Stimulated activated CD8-positive, alpha-beta memory T cell treated with anti-CD3 and anti-CD28 coated beads, Interleukin-12 subunit alpha, Interleukin-12 subunit beta, amount 100 ng/mL, for 24 hours (primary cell): ENCODE data around the gene TBC1D16.
"Not testable (repeated sequence)": the region's sequence is repeated elsewhere in the genome, so short reads cannot be mapped to it uniquely, and the experiment has no call there.

Experiments used
- DNase-seq: peaks from one replicate; pipeline ENCODE4 v3.0.0-alpha.2; 2020; ENCODE audit errors: extremely low read depth

The TBC1D16 gene

GRCh38 chr17:79913896-79914812, 121.5 kb downstream of the TBC1D16 start:
- DNase-seq = no peak

- no peak for DNase-seq
Measured at GRCh38 chr17:79913451-79913850, 122.2 kb downstream of the TBC1D16 start.

- DNase-seq = no peak
Measured at GRCh38 chr17:79912552-79913330, 122.9 kb downstream of the TBC1D16 start.

- DNase-seq = no peak
Measured at GRCh38 chr17:79911430-79912399, 124.0 kb downstream of the TBC1D16 start.

GRCh38 chr17:79910985-79911361, 124.7 kb downstream of the TBC1D16 start:
- DNase-seq = no peak

GRCh38 chr17:79909121-79909520, 126.6 kb downstream of the TBC1D16 start:
- no peak for DNase-seq

GRCh38 chr17:79907850-79908249, 127.8 kb downstream of the TBC1D16 start:
- DNase-seq = no peak

- no peak for DNase-seq
Measured at GRCh38 chr17:79907217-79907715, 128.4 kb downstream of the TBC1D16 start.

GRCh38 chr17:79905832-79906231, 129.8 kb downstream of the TBC1D16 start:
- DNase-seq = no peak

GRCh38 chr17:79904865-79905264, 130.8 kb downstream of the TBC1D16 start:
- DNase-seq = no peak

- no peak for DNase-seq
Measured at GRCh38 chr17:79902146-79902791, 133.4 kb downstream of the TBC1D16 start.

- no peak for DNase-seq
Measured at GRCh38 chr17:79901131-79901530, 134.5 kb downstream of the TBC1D16 start.

GRCh38 chr17:79899584-79899983, 136.1 kb downstream of the TBC1D16 start:
- no peak for DNase-seq

- no peak for DNase-seq
Measured at GRCh38 chr17:79897243-79898063, 138.2 kb downstream of the TBC1D16 start.

- DNase-seq = not testable (repeated sequence)
Measured at GRCh38 chr17:79893457-79893856, 142.2 kb downstream of the TBC1D16 start.

GRCh38 chr17:79892457-79893241, 143.0 kb downstream of the TBC1D16 start:
- no peak for DNase-seq

- DNase-seq = no peak
Measured at GRCh38 chr17:79891113-79891730, 144.4 kb downstream of the TBC1D16 start.

GRCh38 chr17:79890706-79891105, 145.0 kb downstream of the TBC1D16 start:
- DNase-seq = no peak
